ENCODE measurements around the gene KCNA2.

KCNA2 gene

DNA sequence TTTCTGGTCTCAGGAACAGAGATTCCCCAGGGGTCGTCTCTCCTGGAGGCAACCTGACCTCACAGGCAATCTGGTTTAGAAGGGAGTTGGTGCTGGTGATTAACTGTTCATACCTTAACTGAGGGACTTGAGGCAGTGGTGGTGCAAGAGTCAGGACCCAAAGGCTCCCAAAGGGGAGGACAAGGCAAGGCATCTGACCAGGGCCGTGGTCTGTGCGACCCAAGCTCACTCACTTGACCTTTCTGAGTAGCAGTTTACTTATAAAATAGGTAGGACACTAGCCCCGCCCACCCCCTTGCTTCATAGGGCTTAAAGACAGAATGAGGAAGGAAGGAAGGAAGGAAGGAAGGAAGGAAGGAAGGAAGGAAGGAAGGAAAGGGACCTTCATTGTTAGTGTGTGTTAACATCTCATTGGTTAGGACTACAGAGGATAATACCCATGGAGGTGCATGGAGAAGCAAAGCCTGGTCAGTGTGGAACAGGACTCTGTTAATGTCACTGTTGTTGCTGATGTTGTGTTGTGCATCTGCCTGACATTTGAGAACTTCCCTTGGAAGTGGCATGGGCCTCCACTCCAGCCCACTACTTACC lies 4.6 kb upstream of the KCNA2 start:
- Histone ChIP-seq H3K36me3 (no peaks in the 10 kb centered on the region), H3K4me3 (ENCODE audit: low read depth in 1 of 2, low read length in 1 of 2) (no peak overlapping the region), H3K9me3 (no peaks in the 10 kb centered on the region), H3K4me1 (ENCODE audit: control insufficient read depth in 1 of 2, insufficient read depth in 1 of 2, low read depth in 1 of 2, low read length in 1 of 2) (peaks cover 0 to 8% of the 10 kb centered on the region in 2 experiments), H3K27ac (no peak overlapping the region), H3K27me3 (peaks cover 85% of the 10 kb centered on the region)
- TF ChIP-seq, protein P1, sequence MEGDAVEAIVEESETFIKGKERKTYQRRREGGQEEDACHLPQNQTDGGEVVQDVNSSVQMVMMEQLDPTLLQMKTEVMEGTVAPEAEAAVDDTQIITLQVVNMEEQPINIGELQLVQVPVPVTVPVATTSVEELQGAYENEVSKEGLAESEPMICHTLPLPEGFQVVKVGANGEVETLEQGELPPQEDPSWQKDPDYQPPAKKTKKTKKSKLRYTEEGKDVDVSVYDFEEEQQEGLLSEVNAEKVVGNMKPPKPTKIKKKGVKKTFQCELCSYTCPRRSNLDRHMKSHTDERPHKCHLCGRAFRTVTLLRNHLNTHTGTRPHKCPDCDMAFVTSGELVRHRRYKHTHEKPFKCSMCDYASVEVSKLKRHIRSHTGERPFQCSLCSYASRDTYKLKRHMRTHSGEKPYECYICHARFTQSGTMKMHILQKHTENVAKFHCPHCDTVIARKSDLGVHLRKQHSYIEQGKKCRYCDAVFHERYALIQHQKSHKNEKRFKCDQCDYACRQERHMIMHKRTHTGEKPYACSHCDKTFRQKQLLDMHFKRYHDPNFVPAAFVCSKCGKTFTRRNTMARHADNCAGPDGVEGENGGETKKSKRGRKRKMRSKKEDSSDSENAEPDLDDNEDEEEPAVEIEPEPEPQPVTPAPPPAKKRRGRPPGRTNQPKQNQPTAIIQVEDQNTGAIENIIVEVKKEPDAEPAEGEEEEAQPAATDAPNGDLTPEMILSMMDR (IDR thresholded peaks at IDR 0.05), result no peak

- TF ChIP-seq, protein P1 (IDR thresholded peaks at IDR 0.05), result no peak
- H3K9me3 ChIP-seq, result no peaks in the 10 kb centered on the region
- no peaks in the 10 kb centered on the region for H3K36me3 ChIP-seq
- peaks cover 88% of the 10 kb centered on the region for H3K27me3 ChIP-seq
- no peak overlapping the region for H3K4me3 ChIP-seq (ENCODE audit: low read depth in 1 of 2, low read length in 1 of 2)
- H3K27ac ChIP-seq, result no peak overlapping the region
- H3K4me1 ChIP-seq (ENCODE audit: control insufficient read depth in 1 of 2, insufficient read depth in 1 of 2, low read depth in 1 of 2, low read length in 1 of 2), result peaks cover 0 to 8% of the 10 kb centered on the region in 2 experiments
Measured at GRCh38 chr1:110610084-110610483, 3.9 kb upstream of the KCNA2 start.

- Histone ChIP-seq H3K9me3 (no peaks in the 10 kb centered on the region), H3K27ac (no peak overlapping the region), H3K27me3 (peaks cover 93% of the 10 kb centered on the region), H3K36me3 (no peaks in the 10 kb centered on the region), H3K4me3 (ENCODE audit: low read depth in 1 of 2, low read length in 1 of 2) (no peak overlapping the region), H3K4me1 (ENCODE audit: control insufficient read depth in 1 of 2, insufficient read depth in 1 of 2, low read depth in 1 of 2, low read length in 1 of 2) (peaks cover 0 to 8% of the 10 kb centered on the region in 2 experiments)
- TF ChIP-seq, protein P1 (IDR thresholded peaks at IDR 0.05), result no peak
Measured at GRCh38 chr1:110608247-110608646, 2.1 kb upstream of the KCNA2 start.

DNA sequence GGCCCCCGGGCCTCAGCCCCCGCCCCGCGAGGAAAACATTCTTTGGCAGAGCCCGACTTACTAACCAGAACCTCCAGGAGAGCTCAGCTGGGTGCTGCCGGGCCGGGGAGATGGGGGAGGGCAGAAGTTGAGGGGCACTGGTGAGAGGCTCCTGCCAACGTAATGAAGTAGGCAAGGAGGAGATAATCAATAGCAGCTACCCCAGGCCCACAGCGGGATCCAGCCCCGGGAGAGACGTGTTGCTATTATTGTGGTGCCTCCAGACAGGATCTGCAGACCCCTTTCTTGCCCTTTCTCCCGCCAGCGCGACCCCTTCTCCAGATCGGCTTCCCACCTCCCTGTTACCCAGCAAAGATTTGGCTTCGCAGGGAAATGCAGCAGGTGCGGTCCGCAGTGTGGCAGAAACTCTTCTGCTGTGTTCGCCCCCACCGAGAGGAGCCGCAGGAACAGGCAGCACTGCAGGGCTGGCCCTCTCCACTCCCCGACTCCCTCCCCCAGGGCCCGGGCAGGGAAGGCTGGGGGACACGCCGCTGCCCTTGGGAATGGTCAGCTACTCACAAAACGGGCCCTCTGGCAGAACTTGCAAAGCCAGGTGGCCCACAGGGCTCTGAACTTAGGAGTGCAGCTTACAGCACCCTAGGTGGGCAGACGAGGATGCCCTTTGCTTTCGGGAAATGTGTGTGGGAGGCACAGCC lies 1.5 kb upstream of the KCNA2 start:
- no peaks in the 10 kb centered on the region for H3K36me3 ChIP-seq
- TF ChIP-seq, protein P1 (IDR thresholded peaks at IDR 0.05), result no peak
- H3K27ac ChIP-seq, result no peak overlapping the region
- no peak overlapping the region for H3K4me3 ChIP-seq (ENCODE audit: low read depth in 1 of 2, low read length in 1 of 2)
- peaks cover 0 to 8% of the 10 kb centered on the region in 2 experiments for H3K4me1 ChIP-seq (ENCODE audit: control insufficient read depth in 1 of 2, insufficient read depth in 1 of 2, low read depth in 1 of 2, low read length in 1 of 2)
- H3K9me3 ChIP-seq, result no peaks in the 10 kb centered on the region
- H3K27me3 ChIP-seq, result peaks cover 93% of the 10 kb centered on the region

GRCh38 chr1:110606657-110607535 lies 738 bp upstream of the KCNA2 start:
- H3K27ac ChIP-seq, result no peak overlapping the region
- H3K36me3 ChIP-seq, result no peaks in the 10 kb centered on the region
- TF ChIP-seq, protein P1 (IDR thresholded peaks at IDR 0.05), result no peak
- peaks cover 0 to 5% of the 10 kb centered on the region in 2 experiments for H3K4me1 ChIP-seq (ENCODE audit: control insufficient read depth in 1 of 2, insufficient read depth in 1 of 2, low read depth in 1 of 2, low read length in 1 of 2)
- no peak overlapping the region for H3K4me3 ChIP-seq (ENCODE audit: low read depth in 1 of 2, low read length in 1 of 2)
- no peaks in the 10 kb centered on the region for H3K9me3 ChIP-seq
- H3K27me3 ChIP-seq, result peaks cover 87% of the 10 kb centered on the region
